OCI-LY7 (cell line): ENCODE results near the gene KRT16. TPM values are rescaled to one million over a fixed set of nuclear protein-coding genes. Genes with fewer than 3 reads are reported as not detected.

Experiments used
- BruUV-seq: library from RNA; stranded (reverse); fragments of 400-500 nt; replicated peaks from 2 replicates; lab custom pipeline; 2021; lab: Mats Ljungman, UMichigan
- CTCF ChIA-PET: fragments of 300-600 bp; sonication (Branson Sonifier 250); formaldehyde crosslinking; loops from one replicate; lab custom pipeline; 2022; ENCODE audit warnings: antibody characterized with exemption; ENCODE audit not compliant: unreplicated experiment; lab: Charles Lee
- POLR2A ChIA-PET: fragments of 300-600 bp; sonication (Branson Sonifier 250); formaldehyde crosslinking; loops from one replicate; lab custom pipeline; 2022; ENCODE audit warnings: antibody characterized with exemption; lab: Charles Lee
- DNase-seq: peaks from one replicate; pipeline ENCODE4 v3.0.0-alpha.2; 2015; ENCODE audit warnings: low spot score
- H2AFZ ChIP-seq: fragments of 200-600 bp; sonication (generic), shearing (Covaris generic); 2 replicates; pipeline ENCODE4 v1.6.1; 2014; ENCODE audit warnings: mild to moderate bottlenecking, antibody characterized with exemption, low read length, moderate library complexity
- H3K27ac ChIP-seq: fragments of 200-600 bp; sonication (generic); 2 replicates; pipeline ENCODE4 v1.5.1; 2014; ENCODE audit warnings: mixed run types, low read depth, mild to moderate bottlenecking, moderate library complexity, low read length, inconsistent platforms; ENCODE audit not compliant: poor library complexity, severe bottlenecking
- H3K36me3 ChIP-seq: fragments of 200-600 bp; sonication (generic); 2 replicates; pipeline ENCODE4 v1.6.1; 2014; ENCODE audit warnings: mild to moderate bottlenecking, antibody characterized with exemption, low read length, moderate library complexity, mixed read lengths; ENCODE audit not compliant: insufficient read depth
- H3K4me1 ChIP-seq: fragments of 200-600 bp; sonication (generic); 2 replicates; pipeline ENCODE4 v1.5.1; 2014; ENCODE audit warnings: mild to moderate bottlenecking, low read length; ENCODE audit not compliant: insufficient read depth, poor library complexity, severe bottlenecking
- H3K4me2 ChIP-seq: fragments of 200-600 bp; sonication (generic); 2 replicates; pipeline ENCODE4 v1.6.1; 2014; ENCODE audit warnings: mild to moderate bottlenecking, low read length
- H3K4me3 ChIP-seq: fragments of 200-600 bp; sonication (generic); 2 replicates; pipeline ENCODE4 v1.5.1; 2014; ENCODE audit warnings: mild to moderate bottlenecking, low read depth, low read length; ENCODE audit not compliant: poor library complexity, severe bottlenecking
- H3K79me2 ChIP-seq: fragments of 200-600 bp; sonication (generic); 2 replicates; pipeline ENCODE4 v1.6.1; 2016; ENCODE audit warnings: low read depth, mild to moderate bottlenecking, low read length, moderate library complexity, mixed read lengths; ENCODE audit not compliant: insufficient read depth
- H3K9me2 ChIP-seq: fragments of 200-600 bp; sonication (generic); 2 replicates; pipeline ENCODE4 v1.6.1; 2016; ENCODE audit warnings: mild to moderate bottlenecking, low read length, mixed read lengths; ENCODE audit not compliant: insufficient read depth
- H3K9me3 ChIP-seq: fragments of 200-600 bp; sonication (generic); 2 replicates; pipeline ENCODE4 v1.6.1; 2014; ENCODE audit warnings: mild to moderate bottlenecking, mixed run types, low read length, mixed read lengths
- H4K20me1 ChIP-seq: fragments of 200-600 bp; sonication (generic); 2 replicates; pipeline ENCODE4 v1.6.1; 2014; ENCODE audit warnings: mild to moderate bottlenecking, antibody characterized with exemption, low read length, moderate library complexity, mixed read lengths; ENCODE audit not compliant: insufficient read depth
- CTCF ChIP-seq: fragments of 200-600 bp; sonication (generic); conservative IDR thresholded peaks from 2 replicates; pipeline ENCODE4 v1.5.1; 2014; ENCODE audit warnings: mild to moderate bottlenecking, antibody characterized with exemption, low read length, moderate library complexity, mixed read lengths
- EZH2phosphoT487 ChIP-seq: fragments of 200-600 bp; sonication (generic); IDR thresholded peaks from 2 replicates; pipeline ENCODE4 v1.6.1; 2018; ENCODE audit warnings: low read depth, borderline replicate concordance, mild to moderate bottlenecking, mixed run types, antibody characterized with exemption, low read length, moderate library complexity, mixed read lengths
- intact Hi-C: fragments of 100-400 bp; cut with micrococcal nuclease; formaldehyde crosslinking; loops from one replicate; pipeline ENCODE4 v1.10.0; 2022; ENCODE audit not compliant: unreplicated experiment
- total RNA-seq, 2 experiments: library from RNA; depleted of rRNA in 1 of 2; stranded (reverse); fragments of >200 nt in 1 of 2; shearing (Covaris generic) in 1 of 2; gene quantifications; 2 replicates each; pipeline ENCODE4 v1.2.3, GENCODE V29; 2014 to 2022

KRT16 gene
- total RNA-seq, 2 experiments from 2014 or later, result not detected

- Histone ChIP-seq H3K79me2 (no peaks in the 10 kb centered on the region), H3K4me3 (no peak overlapping the region), H3K27ac (no peak overlapping the region), H2AFZ (no peak overlapping the region), H3K4me1 (no peaks in the 10 kb centered on the region), H3K4me2 (no peak overlapping the region), H3K9me2 (no peaks in the 10 kb centered on the region), H4K20me1 (no peaks in the 10 kb centered on the region), H3K36me3 (no peaks in the 10 kb centered on the region), H3K9me3 (no peaks in the 10 kb centered on the region)
- no peak for DNase-seq
- CTCF ChIA-PET, result no interaction called here
- intact Hi-C loops, result no loop called here
- POLR2A ChIA-PET, result no interaction called here
- no TSS peak for BruUV-seq
- TF ChIP-seq EZH2phosphoT487 (no peak), CTCF (no peak)
Observed at GRCh38 chr17:41636652-41637051, 24.1 kb upstream of the KRT16 start.

GRCh38 chr17:41635121-41636097, 22.8 kb upstream of the KRT16 start:
- CTCF ChIA-PET, result no interaction called here
- Histone ChIP-seq H3K4me3 (no peak overlapping the region), H3K36me3 (no peaks in the 10 kb centered on the region), H3K9me2 (no peaks in the 10 kb centered on the region), H3K9me3 (no peaks in the 10 kb centered on the region), H2AFZ (no peak overlapping the region), H3K4me2 (no peak overlapping the region), H3K79me2 (no peaks in the 10 kb centered on the region), H4K20me1 (no peaks in the 10 kb centered on the region), H3K27ac (no peak overlapping the region), H3K4me1 (no peaks in the 10 kb centered on the region)
- TF ChIP-seq CTCF, result no peak
- POLR2A ChIA-PET, result no interaction called here
- intact Hi-C loops, result no loop called here
- BruUV-seq, result no TSS peak
- no peak for DNase-seq

GRCh38 chr17:41634639-41635038, 22.1 kb upstream of the KRT16 start:
- Histone ChIP-seq H3K4me3 (no peak overlapping the region), H3K27ac (no peak overlapping the region), H2AFZ (no peak overlapping the region), H4K20me1 (no peaks in the 10 kb centered on the region), H3K9me3 (no peaks in the 10 kb centered on the region), H3K9me2 (no peaks in the 10 kb centered on the region), H3K4me2 (no peak overlapping the region), H3K4me1 (no peaks in the 10 kb centered on the region), H3K36me3 (no peaks in the 10 kb centered on the region), H3K79me2 (no peaks in the 10 kb centered on the region)
- intact Hi-C loops, result no loop called here
- ChIA-PET CTCF (no interaction called here), POLR2A (no interaction called here)
- no peak for TF ChIP-seq CTCF
- no peak for TF ChIP-seq EZH2phosphoT487
- no TSS peak for BruUV-seq
- no peak for DNase-seq
